Choroid plexus epithelial cell (primary cell): ENCODE data around the gene SLC7A1.

Experiments
- DNase-seq: peaks from one replicate; pipeline ENCODE4 v3.0.0-alpha.2; 2010; ENCODE audit warnings: low read depth
- H3K4me3 ChIP-seq: 2 replicates; pipeline ENCODE4 v1.5.1; 2011; ENCODE audit warnings: low read depth, mild to moderate bottlenecking, control low read depth, low read length, moderate library complexity
- TF ChIP-seq, protein P1 (sequence below): conservative IDR thresholded peaks from 2 replicates; pipeline ENCODE4 v1.5.1; 2011; ENCODE audit warnings: low read depth, mild to moderate bottlenecking, control low read depth, inconsistent platforms, low read length, moderate library complexity

The SLC7A1 gene

GRCh38 chr13:29540334-29540733, 55.2 kb downstream of the SLC7A1 start:
- no peak for DNase-seq
- TF ChIP-seq, protein P1, sequence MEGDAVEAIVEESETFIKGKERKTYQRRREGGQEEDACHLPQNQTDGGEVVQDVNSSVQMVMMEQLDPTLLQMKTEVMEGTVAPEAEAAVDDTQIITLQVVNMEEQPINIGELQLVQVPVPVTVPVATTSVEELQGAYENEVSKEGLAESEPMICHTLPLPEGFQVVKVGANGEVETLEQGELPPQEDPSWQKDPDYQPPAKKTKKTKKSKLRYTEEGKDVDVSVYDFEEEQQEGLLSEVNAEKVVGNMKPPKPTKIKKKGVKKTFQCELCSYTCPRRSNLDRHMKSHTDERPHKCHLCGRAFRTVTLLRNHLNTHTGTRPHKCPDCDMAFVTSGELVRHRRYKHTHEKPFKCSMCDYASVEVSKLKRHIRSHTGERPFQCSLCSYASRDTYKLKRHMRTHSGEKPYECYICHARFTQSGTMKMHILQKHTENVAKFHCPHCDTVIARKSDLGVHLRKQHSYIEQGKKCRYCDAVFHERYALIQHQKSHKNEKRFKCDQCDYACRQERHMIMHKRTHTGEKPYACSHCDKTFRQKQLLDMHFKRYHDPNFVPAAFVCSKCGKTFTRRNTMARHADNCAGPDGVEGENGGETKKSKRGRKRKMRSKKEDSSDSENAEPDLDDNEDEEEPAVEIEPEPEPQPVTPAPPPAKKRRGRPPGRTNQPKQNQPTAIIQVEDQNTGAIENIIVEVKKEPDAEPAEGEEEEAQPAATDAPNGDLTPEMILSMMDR = no peak
- no peak overlapping the region for H3K4me3 ChIP-seq

- H3K4me3 ChIP-seq = no peak overlapping the region
- TF ChIP-seq, protein P1 = no peak
- DNase-seq = no peak
Observed at GRCh38 chr13:29539856-29540255, 55.6 kb downstream of the SLC7A1 start.

- no peak for DNase-seq
- TF ChIP-seq, protein P1 = no peak
- no peak overlapping the region for H3K4me3 ChIP-seq
Observed at GRCh38 chr13:29538652-29539040, 56.8 kb downstream of the SLC7A1 start.

GRCh38 chr13:29537736-29538651, 57.5 kb downstream of the SLC7A1 start:
- no peak for DNase-seq
- TF ChIP-seq, protein P1 = no peak
- no peak overlapping the region for H3K4me3 ChIP-seq

GRCh38 chr13:29536853-29537252, 58.6 kb downstream of the SLC7A1 start:
- TF ChIP-seq, protein P1 = no peak
- no peak for DNase-seq
- no peak overlapping the region for H3K4me3 ChIP-seq

DNA sequence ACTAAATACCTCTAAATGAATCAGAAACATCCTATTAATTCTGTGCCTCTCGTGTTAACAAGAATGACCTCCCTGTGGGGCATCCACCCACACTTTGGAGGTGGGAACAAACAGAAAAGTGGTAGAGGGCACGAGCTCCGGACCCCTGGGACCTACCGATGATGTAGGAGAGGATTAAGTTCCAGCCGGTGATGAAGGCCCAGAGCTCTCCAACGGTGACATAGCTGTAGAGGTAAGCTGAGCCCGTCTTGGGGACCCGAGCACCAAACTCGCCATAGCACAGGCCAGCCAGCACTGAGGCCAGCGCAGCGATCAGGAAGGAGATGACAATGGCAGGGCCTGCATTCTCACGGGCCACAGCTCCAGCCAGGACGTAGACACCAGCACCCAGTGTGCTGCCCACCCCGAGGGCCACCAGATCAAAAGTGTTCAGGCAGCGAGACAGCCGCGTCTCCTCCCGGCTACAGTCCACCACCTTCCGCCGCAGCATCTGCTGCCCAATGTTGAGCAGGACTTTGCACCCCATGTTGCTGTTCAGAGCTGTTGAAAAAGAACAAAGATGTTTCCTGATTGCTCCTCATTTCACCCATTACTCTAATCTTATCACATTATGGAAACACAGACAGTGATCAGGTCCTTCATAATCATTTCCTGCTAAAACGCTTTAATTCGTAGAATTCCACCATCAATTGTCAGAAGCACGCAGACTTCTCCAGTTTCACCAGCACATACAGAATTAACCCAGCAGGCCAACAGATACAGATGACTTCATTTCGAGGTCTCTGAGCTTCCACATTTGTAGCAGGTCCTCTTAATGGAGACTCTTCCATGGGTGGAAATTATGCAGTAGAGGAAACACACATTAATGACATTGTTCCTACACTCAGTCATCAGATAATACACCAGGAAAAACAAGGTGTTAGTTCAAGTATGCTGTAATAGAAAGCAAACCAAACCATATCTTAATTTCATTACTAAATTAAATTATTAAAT, 59.5 kb downstream of the SLC7A1 start:
- H3K4me3 ChIP-seq = no peak overlapping the region
- TF ChIP-seq, protein P1 = no peak
- DNase-seq = no peak
